Kidney tubule cell (primary cell): ENCODE results near the gene CNGB1.
A peak's percentile ranks its signal among the peaks of the same experiment; 100 is the strongest.
"Not testable (repeated sequence)": the region's sequence is repeated elsewhere in the genome, so short reads cannot be mapped to it uniquely, and the experiment has no call there.

Experiments
- DNase-seq: peaks from one replicate; pipeline ENCODE4 v3.0.0-alpha.2; 2018; ENCODE audit warnings: low spot score

The CNGB1 gene

GRCh38 chr16:57925310-57925709, 45.6 kb downstream of the CNGB1 start:
- DNase-seq = no peak

- no peak for DNase-seq
Observed at GRCh38 chr16:57924514-57924913, 46.4 kb downstream of the CNGB1 start.

GRCh38 chr16:57923841-57924240, 47.1 kb downstream of the CNGB1 start:
- no peak for DNase-seq

- no peak for DNase-seq
Observed at GRCh38 chr16:57923418-57923817, 47.5 kb downstream of the CNGB1 start.

GRCh38 chr16:57920880-57921229, 50.1 kb downstream of the CNGB1 start:
- no peak for DNase-seq

- no peak for DNase-seq
Observed at GRCh38 chr16:57920215-57920879, 50.6 kb downstream of the CNGB1 start.

- no peak for DNase-seq
Observed at GRCh38 chr16:57918994-57919393, 51.9 kb downstream of the CNGB1 start.

GRCh38 chr16:57918444-57918843, 52.5 kb downstream of the CNGB1 start:
- DNase-seq = no peak

GRCh38 chr16:57917929-57918328, 53.0 kb downstream of the CNGB1 start:
- DNase-seq = not testable (repeated sequence)

- DNase-seq = not testable (repeated sequence)
Observed at GRCh38 chr16:57917489-57917888, 53.4 kb downstream of the CNGB1 start.

- DNase-seq = peak; percentile 88
Observed at GRCh38 chr16:57916735-57917438, 54.0 kb downstream of the CNGB1 start.

- DNase-seq = no peak
Observed at GRCh38 chr16:57915811-57916488, 55.0 kb downstream of the CNGB1 start.

- DNase-seq = no peak
Observed at GRCh38 chr16:57915267-57915666, 55.7 kb downstream of the CNGB1 start.

GRCh38 chr16:57914244-57915173, 56.4 kb downstream of the CNGB1 start:
- DNase-seq = no peak

- no peak for DNase-seq
Observed at GRCh38 chr16:57912529-57913260, 58.2 kb downstream of the CNGB1 start.

GRCh38 chr16:57911743-57912142, 59.2 kb downstream of the CNGB1 start:
- no peak for DNase-seq

GRCh38 chr16:57910696-57911095, 60.2 kb downstream of the CNGB1 start:
- DNase-seq = no peak

- no peak for DNase-seq
Observed at GRCh38 chr16:57908409-57908987, 62.4 kb downstream of the CNGB1 start.

- no peak for DNase-seq
Observed at GRCh38 chr16:57906382-57907316, 64.3 kb downstream of the CNGB1 start.

- no peak for DNase-seq
Observed at GRCh38 chr16:57904101-57904500, 66.8 kb downstream of the CNGB1 start.
